A549 (cell line): ENCODE measurements around the gene TRAPPC2.

Source experiments
- BCL3 ChIP-seq: fragments of >200 bp; sonication (Bioruptor Twin); formaldehyde crosslinking; IDR thresholded peaks from 3 replicates; pipeline ENCODE4 v1.6.1; 2016
- BHLHE40 ChIP-seq: IDR thresholded peaks from 2 replicates; pipeline ENCODE4 v1.6.1; 2012; ENCODE audit warnings: low read depth, low read length, inconsistent platforms
- ELK1 ChIP-seq: fragments of 150-350 bp; IDR thresholded peaks from 2 replicates; pipeline ENCODE4 v1.6.1; 2014; ENCODE audit warnings: low read depth, mild to moderate bottlenecking, low read length
- POLR2A ChIP-seq: IDR thresholded peaks from 2 replicates; pipeline ENCODE4 v1.6.1; 2012; ENCODE audit warnings: mild to moderate bottlenecking, low read length
- USF2 ChIP-seq: fragments of 450-650 bp; IDR thresholded peaks from 2 replicates; pipeline ENCODE4 v1.6.1; 2014; ENCODE audit warnings: antibody characterized with exemption

- TF ChIP-seq USF2 (no peak), POLR2A (no peak), BHLHE40 (no peak), ELK1 (no peak), BCL3 (no peak)
Measured at GRCh38 chrX:13702111-13702789, 32.2 kb downstream of the TRAPPC2 start.
